ENCODE data around the gene CPNE8.

The CPNE8 gene

DNA sequence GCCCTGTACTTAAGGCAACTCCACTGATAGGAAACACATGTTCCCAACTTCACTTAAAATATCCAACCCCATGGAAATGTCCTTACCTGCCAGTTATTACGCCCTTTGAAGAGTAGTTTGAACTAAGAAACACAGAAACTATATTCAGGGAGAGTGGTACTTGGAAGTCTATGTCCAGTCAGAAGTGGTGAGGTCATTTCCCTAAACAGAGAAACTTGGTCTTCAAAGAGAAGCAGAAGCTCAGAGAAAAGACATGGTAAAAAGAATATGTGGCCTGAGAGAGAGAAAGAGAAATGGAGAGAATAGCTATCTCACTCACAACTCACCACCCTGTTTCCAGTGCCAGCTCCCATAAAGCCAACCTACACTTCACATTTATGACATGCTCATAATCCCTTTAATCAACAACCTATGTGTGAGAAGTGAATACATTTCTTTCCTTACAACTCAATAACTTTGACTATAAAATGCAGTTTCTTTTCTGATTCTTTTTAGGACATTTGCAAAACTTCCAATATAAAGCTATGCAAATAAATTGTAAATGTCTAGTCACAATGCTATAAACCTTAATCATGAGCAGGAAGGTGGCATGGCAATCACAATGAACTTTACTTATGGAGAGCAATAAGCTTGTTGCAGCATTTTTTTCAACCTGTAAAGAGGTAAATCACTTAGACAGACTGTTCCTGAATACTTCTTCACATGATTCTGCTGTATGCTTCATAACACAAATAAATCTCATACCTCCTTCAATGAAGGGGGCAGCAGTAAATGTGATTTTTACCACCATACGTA lies 67.1 kb downstream of the CPNE8 start:
- no peak for DNase-seq

GRCh38 chr12:38831715-38832114 lies 73.7 kb downstream of the CPNE8 start:
- no peak for DNase-seq

DNA sequence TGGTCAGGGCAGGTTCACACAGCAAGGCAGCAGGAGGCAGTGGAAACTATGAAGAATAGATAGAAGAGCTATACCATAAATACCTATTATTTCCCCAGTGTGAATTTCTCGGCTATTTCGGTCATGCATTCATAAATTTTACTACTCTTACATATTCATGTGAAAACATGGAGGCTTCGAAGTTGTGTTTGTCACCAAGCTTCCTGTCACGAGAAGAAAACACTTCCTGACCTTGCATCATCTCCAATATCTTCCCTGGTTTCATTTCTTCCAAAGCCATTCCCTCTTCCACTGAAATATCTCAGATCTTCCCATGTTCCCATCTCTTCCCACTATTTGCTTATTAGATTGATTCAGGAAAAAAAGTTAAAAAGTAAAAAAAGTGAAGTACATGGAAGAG lies 80.4 kb downstream of the CPNE8 start:
- DNase-seq = no peak

- DNase-seq = peak in 1 of 58 donors; percentile 6
Measured at GRCh38 chr12:38823738-38824137, 81.7 kb downstream of the CPNE8 start.

DNA sequence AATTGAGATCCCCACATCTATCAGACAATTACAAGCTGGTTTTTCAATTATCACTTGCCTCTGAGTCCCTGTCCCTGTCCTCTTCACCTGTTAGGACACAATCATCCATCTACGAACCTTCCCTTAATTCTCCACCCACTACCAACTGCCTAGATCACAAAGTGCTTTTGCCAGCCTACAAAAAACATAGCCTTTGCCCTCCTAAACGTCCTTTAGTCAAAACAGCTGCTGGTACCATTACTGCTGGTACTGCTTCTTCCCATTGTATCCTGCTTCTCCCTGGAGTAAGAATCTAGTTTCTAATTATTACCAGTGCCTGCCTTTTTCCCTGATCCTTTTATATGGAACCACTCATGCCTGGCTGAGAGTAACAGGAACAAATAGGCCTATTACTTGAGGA lies 82.1 kb downstream of the CPNE8 start:
- no peak for DNase-seq

DNA sequence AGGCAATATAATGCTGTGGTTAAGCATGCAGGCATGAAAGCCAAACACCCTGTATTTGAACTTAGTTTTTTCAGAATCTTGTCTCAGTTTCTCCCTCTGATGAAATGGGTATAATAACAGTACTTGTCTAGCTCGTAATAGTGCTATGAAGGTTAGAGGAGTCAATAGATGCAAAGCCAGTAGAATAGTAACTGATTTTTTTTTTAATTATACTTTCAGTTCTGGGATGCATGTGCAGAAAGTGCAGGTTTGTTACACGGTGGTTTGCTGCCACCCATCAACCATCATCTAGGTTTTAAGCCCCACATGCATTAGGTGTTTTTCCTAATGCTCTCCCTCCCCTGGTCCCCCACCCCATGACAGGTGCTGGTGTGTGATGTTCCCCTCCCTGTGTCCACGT lies 87.4 kb downstream of the CPNE8 start:
- DNase-seq = no peak

DNA sequence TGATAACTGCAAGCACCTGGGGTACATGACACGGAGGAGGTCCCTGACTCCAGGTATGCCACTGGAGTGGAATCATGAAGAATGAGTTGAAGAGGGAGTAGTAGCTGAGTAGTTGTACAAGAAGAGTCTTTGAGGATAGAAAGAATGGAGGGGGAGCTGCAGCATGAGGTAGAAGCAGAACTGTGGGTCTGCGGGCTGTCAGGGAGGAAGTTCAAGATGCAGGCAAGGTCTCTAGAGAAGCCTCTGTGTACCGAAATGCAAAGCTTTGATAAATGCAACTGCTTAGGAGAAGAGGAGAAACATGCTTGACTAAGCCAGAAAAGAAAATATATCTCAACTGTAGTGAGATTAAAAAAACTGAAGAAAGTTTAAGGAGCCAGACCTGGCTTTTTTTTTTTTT lies 91.5 kb downstream of the CPNE8 start:
- no peak for DNase-seq

GRCh38 chr12:38811814-38812356 lies 93.5 kb downstream of the CPNE8 start:
- no peak for DNase-seq

DNA sequence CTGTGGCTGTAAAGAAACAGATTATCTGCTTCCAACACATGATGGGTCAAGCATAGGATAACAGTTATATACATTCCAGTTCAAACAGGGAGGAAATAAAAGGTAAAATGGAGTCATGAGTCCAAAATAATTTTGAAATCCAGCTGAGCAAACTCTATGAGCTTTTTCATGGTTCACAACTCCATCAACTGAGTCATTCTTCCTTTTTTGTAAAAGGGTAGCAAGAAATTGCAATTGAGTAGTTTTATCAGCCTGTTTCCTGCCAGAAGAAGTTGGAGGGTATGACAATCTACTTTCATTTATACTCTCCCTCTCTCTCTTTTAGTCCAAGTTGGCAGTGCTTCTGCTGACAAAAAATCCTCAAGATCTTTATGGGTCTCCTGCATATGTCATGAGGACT lies 95.6 kb downstream of the CPNE8 start:
- no peak for DNase-seq

- no peak for DNase-seq
Measured at GRCh38 chr12:38788106-38788505, 117.3 kb downstream of the CPNE8 start.

DNA sequence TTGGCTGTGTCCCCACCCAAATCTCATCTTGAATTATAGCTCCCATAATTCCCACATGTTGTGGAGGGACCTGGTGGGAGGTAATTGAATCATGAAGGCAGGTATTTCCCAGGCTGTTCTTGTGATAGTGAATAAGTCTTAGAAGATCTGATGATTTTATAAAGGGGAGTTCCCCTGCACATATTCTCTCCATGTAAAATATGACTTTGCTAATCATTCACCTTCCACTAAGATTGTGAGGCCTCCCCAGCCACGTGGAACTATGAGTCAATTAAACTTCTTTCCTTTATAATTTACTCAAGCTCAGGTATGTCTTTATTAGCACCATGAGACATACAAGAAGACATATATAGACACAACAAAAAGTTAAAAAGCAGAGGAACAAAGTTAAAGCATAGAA lies 120.0 kb downstream of the CPNE8 start:
- DNase-seq = no peak

GRCh38 chr12:38783304-38783703 lies 122.1 kb downstream of the CPNE8 start:
- DNase-seq = no peak

DNA sequence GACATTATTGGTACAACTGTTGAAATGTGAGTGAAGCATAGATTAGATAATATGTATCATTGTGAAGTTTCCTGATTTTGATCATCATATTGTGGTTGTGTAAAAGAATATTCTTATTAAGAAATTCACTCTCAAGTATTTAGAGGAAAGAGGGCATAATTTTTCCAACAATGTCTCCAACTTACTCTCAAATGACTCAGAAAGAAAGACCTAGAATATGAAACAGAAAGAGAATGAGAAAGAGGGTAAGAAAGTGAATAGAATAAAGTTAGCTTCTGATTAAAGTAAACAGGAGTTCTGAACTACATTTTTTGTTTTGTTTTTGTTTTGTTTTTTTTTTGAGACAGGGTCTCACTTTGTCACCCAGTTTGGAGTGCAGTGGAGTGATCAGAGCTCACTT lies 123.0 kb downstream of the CPNE8 start:
- DNase-seq = no peak

- no peak for DNase-seq
Measured at GRCh38 chr12:38776647-38777046, 128.7 kb downstream of the CPNE8 start.

- DNase-seq = no peak
Measured at GRCh38 chr12:38775457-38775856, 129.9 kb downstream of the CPNE8 start.

GRCh38 chr12:38772437-38772836 lies 133.0 kb downstream of the CPNE8 start:
- DNase-seq = no peak

- DNase-seq = no peak
Measured at GRCh38 chr12:38771871-38772270, 133.5 kb downstream of the CPNE8 start.

- DNase-seq = no peak
Measured at GRCh38 chr12:38761636-38762342, 143.6 kb downstream of the CPNE8 start.

- no peak for DNase-seq
Measured at GRCh38 chr12:38761111-38761510, 144.3 kb downstream of the CPNE8 start.

DNA sequence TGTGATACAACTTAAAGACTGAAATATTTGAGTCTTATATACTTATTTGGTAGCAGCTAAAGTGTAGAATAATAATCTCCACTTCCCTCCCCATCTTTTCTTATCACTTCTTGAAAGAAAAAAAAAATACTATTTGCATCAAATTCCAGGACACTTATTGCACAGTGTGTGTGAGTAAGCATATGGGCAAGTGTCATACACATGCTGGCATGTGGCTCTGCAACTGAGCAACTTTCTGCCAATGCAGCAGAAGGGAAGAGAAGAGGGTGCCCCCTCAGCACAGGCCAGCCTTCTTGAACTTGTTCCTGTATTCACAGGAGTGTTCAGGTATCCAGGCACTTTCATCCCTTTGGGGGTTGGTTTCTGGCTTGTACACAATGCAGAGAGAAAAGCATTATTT lies 145.8 kb downstream of the CPNE8 start:
- DNase-seq = no peak

DNA sequence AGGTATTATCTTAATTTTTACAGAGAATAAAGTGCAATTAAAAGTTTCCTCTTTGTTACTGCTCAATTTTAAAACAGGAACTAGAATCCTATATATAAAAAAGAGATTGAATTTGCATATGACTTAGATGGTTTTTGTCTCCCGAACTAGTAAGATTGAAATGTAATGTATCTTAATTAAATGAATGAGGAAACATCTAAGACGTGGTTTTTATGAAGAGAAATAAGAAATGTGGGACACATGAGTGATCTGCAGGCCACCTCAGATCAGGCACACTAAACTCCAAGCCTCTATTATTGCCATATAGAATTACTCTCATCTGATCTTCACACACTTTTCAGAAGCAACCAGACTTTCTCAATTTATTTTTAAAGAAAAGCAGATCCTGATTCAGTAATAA lies 158.6 kb downstream of the CPNE8 start:
- no peak for DNase-seq

GRCh38 chr12:38745601-38746000 lies 159.8 kb downstream of the CPNE8 start:
- no peak for DNase-seq

DNA sequence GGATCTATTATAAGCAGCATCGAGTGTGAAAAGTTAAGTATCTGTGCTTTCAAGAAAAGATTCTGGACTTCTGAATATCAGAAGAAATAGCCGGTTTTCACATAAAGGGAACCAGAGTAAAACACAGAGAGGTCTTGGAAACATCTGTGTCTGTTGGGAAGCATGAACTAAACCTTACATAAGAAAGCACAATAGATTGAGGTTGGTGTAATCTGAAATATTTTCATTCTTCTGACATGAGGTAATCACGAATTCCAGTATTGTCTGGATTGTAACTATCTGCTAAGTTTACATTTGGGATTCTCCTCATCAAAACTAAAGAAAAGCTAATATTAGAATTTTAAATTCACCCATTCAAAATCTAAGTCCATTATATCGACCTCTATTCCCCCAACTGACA lies 161.3 kb downstream of the CPNE8 start:
- no peak for DNase-seq

Measured in anterior cingulate cortex (tissue), 58 donors.